Esophagus muscularis mucosa (tissue), 4 donors: ENCODE data around the gene SLC37A1. TPM values are rescaled to one million over a fixed set of nuclear protein-coding genes. Genes with fewer than 3 reads are reported as not detected.
"Not testable (repeated sequence)": the region's sequence is repeated elsewhere in the genome, so short reads cannot be mapped to it uniquely, and the experiment has no call there.

Experiments used
- DNase-seq: peaks from one replicate; pipeline ENCODE4 v3.0.0-alpha.2; 2017; ENCODE audit errors: extremely low spot score
- H3K27ac ChIP-seq, 4 donors: fragments of 200-600 bp; sonication (generic); replicated peaks in 1 of 4; 1 replicate in 3 of 4; 2 replicates in 1 of 4; pipeline ENCODE4 v1.5.1; 2016 to 2019; ENCODE audit warnings: mild to moderate bottlenecking in 1 of 4
- H3K27me3 ChIP-seq, 4 donors: fragments of 200-600 bp; sonication (generic); one replicate each; pipeline versions ENCODE4 v1.5.1 to v1.6.0; 2016 to 2019
- H3K36me3 ChIP-seq, 4 donors: fragments of 200-600 bp; sonication (generic); one replicate each; pipeline ENCODE4 v1.5.1; 2016 to 2019
- H3K4me1 ChIP-seq, 4 donors: fragments of 200-600 bp; sonication (generic); one replicate each; pipeline ENCODE4 v1.5.1; 2016 to 2019
- H3K4me3 ChIP-seq, 4 donors: fragments of 200-600 bp; sonication (generic); 1 replicate in 2 of 4; 2 replicates in 2 of 4; pipeline ENCODE4 v1.5.1; 2016 to 2019; ENCODE audit warnings: mild to moderate bottlenecking in 4 of 4, moderate library complexity in 1 of 4
- H3K9me3 ChIP-seq, 4 donors: fragments of 200-600 bp; sonication (generic); 1 replicate in 3 of 4; 2 replicates in 1 of 4; pipeline ENCODE4 v1.5.1; 2016 to 2019
- CTCF ChIP-seq, 3 experiments: fragments of 200-600 bp in 2 of 3; fragments of 450-650 bp in 1 of 3; sonication (generic) in 2 of 3; IDR thresholded peaks; one replicate each; pipeline ENCODE4 v1.5.1; 2017 to 2019; ENCODE audit warnings: antibody characterized with exemption in 3 of 3, mild to moderate bottlenecking in 2 of 3, moderate library complexity in 1 of 3
- EP300 ChIP-seq: sonication (generic); formaldehyde crosslinking; IDR thresholded peaks from one replicate; pipeline ENCODE4 v1.6.1; 2017; ENCODE audit warnings: antibody characterized with exemption
- POLR2A ChIP-seq: fragments of 450-650 bp; IDR thresholded peaks from one replicate; pipeline ENCODE4 v1.6.1; 2017; ENCODE audit warnings: antibody characterized with exemption, moderate library complexity, mild to moderate bottlenecking, low read depth
- POLR2AphosphoS5 ChIP-seq, 2 donors: sonication (generic); formaldehyde crosslinking; IDR thresholded peaks; one replicate each; pipeline ENCODE4 v1.6.1; 2017; ENCODE audit warnings: antibody characterized with exemption in 2 of 2
- WGBS: methylation state at CpG from one replicate; pipeline ENCODE4 v1.1.5; 2018; 5-methylcytosine and 5-hydroxymethylcytosine counted together
- intact Hi-C: fragments of 100-400 bp; cut with DNase I; formaldehyde crosslinking; loops from one replicate; pipeline ENCODE4 v1.15.1; 2023
- total RNA-seq, 4 donors: library from RNA; depleted of rRNA; stranded (reverse); fragments of >200 nt; gene quantifications; one replicate each; pipeline versions ENCODE4 v1.1.0 to v1.2.1, GENCODE V29; 2016

SLC37A1 gene
- total RNA-seq, 4 donors from 2014 or later = 5.4 to 11.1 (median 7.1) TPM

- intact Hi-C loops = no loop called here
These were observed 114.1 kb downstream of the SLC37A1 start for GRCh38 chr21:42627527-42628289.

GRCh38 chr21:42628466-42629061, 114.9 kb downstream of the SLC37A1 start:
- H3K27me3 ChIP-seq = peaks cover 0 to 11% (median 0%) of the 10 kb centered on the region in 4 donors
- WGBS = 86% methylated on average over 2 of the region's 2 CpGs
- H3K4me1 ChIP-seq, H3K4me3 ChIP-seq, H3K9me3 ChIP-seq, H3K27ac ChIP-seq, H3K36me3 ChIP-seq, intact Hi-C loops, DNase-seq: not testable (repeated sequence)

More at GRCh38 chr21:42627527-42628289, 114.1 kb downstream of the SLC37A1 start:
- whole genome bisulfite sequencing = 83% methylated on average over 15 of the region's 15 CpGs
- H3K36me3 ChIP-seq = no peaks in the 10 kb centered on the region
- H3K4me3 ChIP-seq = no peak overlapping the region
- no peaks in the 10 kb centered on the region for H3K9me3 ChIP-seq
- no peak overlapping the region for H3K27ac ChIP-seq
- no peaks in the 10 kb centered on the region for H3K4me1 ChIP-seq
- no peak for DNase-seq
- TF ChIP-seq POLR2AphosphoS5 (IDR thresholded peaks at IDR 0.05) (no peak), EP300 (no peak), CTCF (IDR thresholded peaks at IDR 0.05) (no peak), POLR2A (no peak)
- H3K27me3 ChIP-seq = peaks cover 0 to 11% (median 0%) of the 10 kb centered on the region in 4 donors

DNA sequence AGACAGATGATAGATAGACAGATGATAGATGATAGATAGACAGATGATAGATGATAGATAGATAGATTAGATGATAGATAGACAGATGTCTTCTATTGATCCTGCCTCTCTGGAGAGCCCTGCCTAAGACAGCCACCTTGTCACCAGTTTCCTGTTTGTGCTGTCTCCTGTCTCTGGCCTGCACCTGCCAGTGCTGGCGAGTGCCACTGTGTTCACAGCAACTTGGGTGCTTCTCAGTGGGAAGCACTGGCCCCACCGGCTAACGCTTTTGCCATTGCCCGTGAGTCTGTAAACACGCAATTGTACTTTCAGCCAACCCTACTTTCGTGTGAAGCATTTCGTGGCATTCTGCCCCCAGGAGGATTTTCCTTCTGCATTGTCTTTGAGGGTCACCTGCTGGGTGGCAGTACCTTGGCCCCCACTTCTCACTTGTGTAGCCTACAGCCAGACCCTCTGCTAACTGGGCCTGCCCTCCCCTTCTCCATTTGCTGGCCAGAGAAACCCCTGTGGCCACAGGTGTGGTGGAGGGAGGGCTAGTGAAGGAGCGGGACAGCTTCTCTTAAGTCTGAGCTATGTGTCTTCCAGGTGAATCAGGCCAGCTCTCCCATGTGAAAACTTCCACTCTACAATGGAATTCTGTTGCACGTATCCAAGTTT, 116.4 kb downstream of the SLC37A1 start:
- no peaks in the 10 kb centered on the region for H3K9me3 ChIP-seq
- no peak for DNase-seq
- no peaks in the 10 kb centered on the region for H3K4me1 ChIP-seq
- H3K4me3 ChIP-seq = no peak overlapping the region
- WGBS = 75% methylated on average over 8 of the region's 9 CpGs
- H3K36me3 ChIP-seq = no peaks in the 10 kb centered on the region
- H3K27ac ChIP-seq = no peak overlapping the region
- peaks cover 0 to 11% (median 0%) of the 10 kb centered on the region in 4 donors for H3K27me3 ChIP-seq
- TF ChIP-seq CTCF (IDR thresholded peaks at IDR 0.05) = no peak
- TF ChIP-seq POLR2AphosphoS5 (IDR thresholded peaks at IDR 0.05) = no peak
- no peak for TF ChIP-seq EP300
- TF ChIP-seq POLR2A = no peak
- intact Hi-C loops = no loop called here

DNA sequence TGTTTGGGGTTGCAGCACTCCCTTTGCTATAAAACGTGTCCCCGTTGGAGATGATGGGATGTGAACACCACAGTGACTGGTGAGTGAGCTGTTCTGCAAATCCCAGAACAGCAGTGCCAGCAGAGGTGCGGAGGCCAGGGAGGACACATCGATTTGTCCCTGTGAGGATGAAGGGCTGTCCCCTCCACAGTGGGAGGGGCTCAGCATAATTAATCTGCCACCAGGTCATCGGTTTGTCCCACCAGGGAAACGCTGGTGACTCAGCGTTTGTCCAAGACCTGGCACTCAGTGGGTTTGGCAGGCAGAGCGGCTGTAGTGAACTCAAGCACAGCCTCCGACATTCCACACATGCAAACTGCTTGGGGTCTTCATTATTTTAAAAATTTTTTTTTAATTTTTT, 117.0 kb downstream of the SLC37A1 start:
- intact Hi-C loops = no loop called here
- H3K27me3 ChIP-seq = peaks cover 0 to 11% (median 0%) of the 10 kb centered on the region in 4 donors
- TF ChIP-seq CTCF (IDR thresholded peaks at IDR 0.05) = no peak
- TF ChIP-seq POLR2A = no peak
- TF ChIP-seq EP300 = no peak
- no peak for TF ChIP-seq POLR2AphosphoS5 (IDR thresholded peaks at IDR 0.05)
- H3K9me3 ChIP-seq = no peaks in the 10 kb centered on the region
- H3K4me1 ChIP-seq = no peaks in the 10 kb centered on the region
- WGBS = 63% methylated on average over 8 of the region's 9 CpGs
- H3K4me3 ChIP-seq = no peak overlapping the region
- no peak for DNase-seq
- no peak overlapping the region for H3K27ac ChIP-seq
- no peaks in the 10 kb centered on the region for H3K36me3 ChIP-seq

Other genes with a start within 250 kb of the SLC37A1 start
- gene TFF3, start 198.4 kb upstream of the SLC37A1 start, total RNA-seq = 10 to 100 TPM in 1 of 4 donors, 1 to 10 TPM in 3; 2.5 to 24.4 (median 9.3) TPM
- gene TFF2, start 162.9 kb upstream of the SLC37A1 start, total RNA-seq = not detected
- gene TFF1, start 147.3 kb upstream of the SLC37A1 start, total RNA-seq = not detected
- not detected for gene TMPRSS3, start 117.8 kb upstream of the SLC37A1 start, total RNA-seq
- gene UBASH3A, start 110.0 kb upstream of the SLC37A1 start, total RNA-seq = under 1 TPM in 3 of 4 donors, not detected in 1; 0.17 to 0.78 (median 0.50) TPM
- under 1 TPM in 3 of 4 donors, not detected in 1; 0.50 to 0.78 (median 0.57) TPM for gene RSPH1, start 17.6 kb upstream of the SLC37A1 start, total RNA-seq
- 10 to 100 TPM; 29.2 to 68.4 (median 40.4) TPM for gene PDE9A, start 139.8 kb downstream of the SLC37A1 start, total RNA-seq